Measurements from ENCODE around the gene RIMBP2. TPM values are rescaled to one million over a fixed set of nuclear protein-coding genes. Genes with fewer than 3 reads are reported as not detected.

The RIMBP2 gene
- total RNA-seq, 1 donor from 2014 or later = not detected

DNA sequence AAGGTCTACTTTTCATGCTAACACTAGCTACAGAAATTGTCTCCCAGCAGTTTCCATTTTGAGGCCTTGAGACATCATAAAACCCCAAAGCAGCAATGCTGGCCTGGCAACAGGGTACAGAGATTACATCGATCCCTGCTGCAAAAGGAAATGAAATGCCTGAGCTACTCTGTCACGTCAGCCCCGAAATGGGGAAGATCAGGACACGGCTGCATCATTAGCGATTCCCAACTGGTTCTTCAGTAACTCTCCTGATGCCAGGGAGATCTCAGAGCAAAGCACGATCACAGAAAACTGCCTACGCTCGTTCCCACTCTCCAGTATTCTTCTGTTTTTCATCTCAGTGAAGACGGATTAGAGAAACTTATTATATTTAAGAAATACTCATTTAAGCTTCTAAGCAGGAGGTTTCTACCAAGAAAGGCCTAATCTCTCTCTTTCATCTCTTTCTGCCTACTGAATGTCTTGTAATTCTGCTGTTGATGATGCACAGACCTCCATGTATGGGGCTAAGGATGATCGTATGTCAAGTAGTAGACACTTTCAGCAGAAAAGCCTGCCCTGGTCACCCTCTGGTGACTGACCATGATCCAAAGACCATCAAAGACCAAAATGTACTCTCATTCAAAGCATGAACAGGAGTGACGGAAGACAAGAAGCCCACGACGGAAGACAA lies 168.5 kb downstream of the RIMBP2 start:
- intact Hi-C loops (cut with micrococcal nuclease) = no loop called here
- peaks cover 21% of the 10 kb centered on the region for H3K9me3 ChIP-seq (replicated peaks)
- H3K27me3 ChIP-seq (ENCODE audit: low read depth) = peaks cover 21% of the 10 kb centered on the region
- no peak overlapping the region for H3K27ac ChIP-seq (replicated peaks)
- H3K36me3 ChIP-seq = no peaks in the 10 kb centered on the region
- H3K4me1 ChIP-seq = no peaks in the 10 kb centered on the region
- H3K4me3 ChIP-seq = no peak overlapping the region
- DNase-seq = no peak
- TF ChIP-seq, protein P1, sequence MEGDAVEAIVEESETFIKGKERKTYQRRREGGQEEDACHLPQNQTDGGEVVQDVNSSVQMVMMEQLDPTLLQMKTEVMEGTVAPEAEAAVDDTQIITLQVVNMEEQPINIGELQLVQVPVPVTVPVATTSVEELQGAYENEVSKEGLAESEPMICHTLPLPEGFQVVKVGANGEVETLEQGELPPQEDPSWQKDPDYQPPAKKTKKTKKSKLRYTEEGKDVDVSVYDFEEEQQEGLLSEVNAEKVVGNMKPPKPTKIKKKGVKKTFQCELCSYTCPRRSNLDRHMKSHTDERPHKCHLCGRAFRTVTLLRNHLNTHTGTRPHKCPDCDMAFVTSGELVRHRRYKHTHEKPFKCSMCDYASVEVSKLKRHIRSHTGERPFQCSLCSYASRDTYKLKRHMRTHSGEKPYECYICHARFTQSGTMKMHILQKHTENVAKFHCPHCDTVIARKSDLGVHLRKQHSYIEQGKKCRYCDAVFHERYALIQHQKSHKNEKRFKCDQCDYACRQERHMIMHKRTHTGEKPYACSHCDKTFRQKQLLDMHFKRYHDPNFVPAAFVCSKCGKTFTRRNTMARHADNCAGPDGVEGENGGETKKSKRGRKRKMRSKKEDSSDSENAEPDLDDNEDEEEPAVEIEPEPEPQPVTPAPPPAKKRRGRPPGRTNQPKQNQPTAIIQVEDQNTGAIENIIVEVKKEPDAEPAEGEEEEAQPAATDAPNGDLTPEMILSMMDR (IDR thresholded peaks at IDR 0.05; ENCODE audit: borderline replicate concordance) = no peak

- Histone ChIP-seq H3K27me3 (ENCODE audit: low read depth) (peaks cover 21% of the 10 kb centered on the region), H3K9me3 (replicated peaks) (peaks cover 24% of the 10 kb centered on the region), H3K27ac (replicated peaks) (no peak overlapping the region), H3K4me1 (no peaks in the 10 kb centered on the region), H3K36me3 (no peaks in the 10 kb centered on the region), H3K4me3 (no peak overlapping the region)
- intact Hi-C loops (cut with micrococcal nuclease) = no loop called here
- no peak for DNase-seq
- TF ChIP-seq, protein P1 (IDR thresholded peaks at IDR 0.05; ENCODE audit: borderline replicate concordance) = no peak
Observed at GRCh38 chr12:130546494-130546893, 169.6 kb downstream of the RIMBP2 start.

DNA sequence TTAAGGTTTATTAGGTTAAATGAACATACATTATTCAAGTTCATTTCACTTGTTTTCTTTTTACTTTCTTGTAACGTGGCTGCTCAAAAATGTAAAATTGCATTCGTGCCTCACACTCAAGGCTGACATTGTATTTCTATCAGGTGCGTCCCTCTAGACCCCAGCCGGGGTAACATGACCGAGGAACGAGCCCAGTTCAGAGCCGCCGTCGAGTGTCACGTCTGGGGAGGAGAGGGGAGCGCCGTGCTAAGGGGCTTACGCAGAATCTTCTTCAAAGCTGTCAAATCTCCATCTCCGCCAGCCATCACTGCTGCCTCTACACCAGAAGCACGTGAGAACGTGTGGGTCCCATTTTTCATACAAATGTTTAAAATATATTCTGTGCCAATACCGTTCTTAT lies 170.6 kb downstream of the RIMBP2 start:
- no peaks in the 10 kb centered on the region for H3K4me1 ChIP-seq
- H3K4me3 ChIP-seq = no peak overlapping the region
- intact Hi-C loops (cut with micrococcal nuclease) = no loop called here
- H3K36me3 ChIP-seq = no peaks in the 10 kb centered on the region
- DNase-seq = no peak
- peaks cover 26% of the 10 kb centered on the region for H3K9me3 ChIP-seq (replicated peaks)
- H3K27me3 ChIP-seq (ENCODE audit: low read depth) = peaks cover 21% of the 10 kb centered on the region
- H3K27ac ChIP-seq (replicated peaks) = no peak overlapping the region
- TF ChIP-seq, protein P1 (IDR thresholded peaks at IDR 0.05; ENCODE audit: borderline replicate concordance) = no peak

- intact Hi-C loops (cut with micrococcal nuclease) = no loop called here
- Histone ChIP-seq H3K4me1 (no peaks in the 10 kb centered on the region), H3K36me3 (no peaks in the 10 kb centered on the region), H3K27me3 (ENCODE audit: low read depth) (no peaks in the 10 kb centered on the region), H3K9me3 (replicated peaks) (peaks cover 27% of the 10 kb centered on the region), H3K27ac (replicated peaks) (no peak overlapping the region), H3K4me3 (no peak overlapping the region)
- TF ChIP-seq, protein P1 (IDR thresholded peaks at IDR 0.05; ENCODE audit: borderline replicate concordance) = no peak
- no peak for DNase-seq
Observed at GRCh38 chr12:130540376-130540775, 175.7 kb downstream of the RIMBP2 start.

- H3K9me3 ChIP-seq (replicated peaks) = peaks cover 27% of the 10 kb centered on the region
- TF ChIP-seq, protein P1 (IDR thresholded peaks at IDR 0.05; ENCODE audit: borderline replicate concordance) = no peak
- no peaks in the 10 kb centered on the region for H3K36me3 ChIP-seq
- no peaks in the 10 kb centered on the region for H3K4me1 ChIP-seq
- no peak overlapping the region for H3K4me3 ChIP-seq
- DNase-seq = no peak
- H3K27ac ChIP-seq (replicated peaks) = no peak overlapping the region
- peaks cover 11% of the 10 kb centered on the region for H3K27me3 ChIP-seq (ENCODE audit: low read depth)
- intact Hi-C loops (cut with micrococcal nuclease) = no loop called here
Observed at GRCh38 chr12:130538343-130539095, 177.6 kb downstream of the RIMBP2 start.

Measured in left ventricle myocardium inferior (tissue), 1 donor.